Keratinocyte (primary cell): ENCODE measurements around the gene SELENOT.

Source experiments
- CTCF ChIP-seq, 3 experiments: IDR thresholded peaks in 1 of 3; conservative IDR thresholded peaks in 1 of 3; optimal IDR thresholded peaks in 1 of 3; 2 replicates in 2 of 3; 3 replicates in 1 of 3; pipeline versions ENCODE3 to v1.5.1; 2011; ENCODE audit warnings: low read length in 3 of 3, mild to moderate bottlenecking in 3 of 3, moderate library complexity in 2 of 3, control low read depth in 1 of 3, inconsistent platforms in 1 of 3; ENCODE audit not compliant: insufficient read depth in 2 of 3; ENCODE audit errors: extremely low read depth in 1 of 3
- EZH2 ChIP-seq: IDR thresholded peaks from one replicate; pipeline ENCODE4 v1.6.1; 2012; ENCODE audit warnings: inconsistent platforms, mild to moderate bottlenecking, low read length, moderate library complexity

GRCh38 chr3:150581174-150581573 is 21.9 kb upstream of the SELENOT start:
- TF ChIP-seq CTCF (optimal IDR thresholded peaks at IDR 0.05 in 1 of 3, IDR thresholded peaks at IDR 0.05 in 1 of 3, conservative IDR thresholded peaks at IDR 0.05 in 1 of 3; ENCODE audit: extremely low read depth in 1 of 3, insufficient read depth in 2 of 3, low read length in 3 of 3) (no peak), EZH2 (no peak)
